Prostate gland (tissue), 2 donors: ENCODE data around the gene FAM110A.

Source experiments
- POLR2A ChIP-seq: fragments of 450-650 bp; IDR thresholded peaks from one replicate; pipeline ENCODE4 v1.6.1; 2016; ENCODE audit warnings: antibody characterized with exemption, mild to moderate bottlenecking
- POLR2AphosphoS5 ChIP-seq: sonication (generic); formaldehyde crosslinking; IDR thresholded peaks from one replicate; pipeline ENCODE4 v1.6.1; 2017; ENCODE audit warnings: antibody characterized with exemption
- TF ChIP-seq, protein P1 (sequence below), 4 experiments: fragments of 200-600 bp in 2 of 4; fragments of 450-650 bp in 2 of 4; sonication (generic) in 2 of 4; IDR thresholded peaks; 1 replicate in 3 of 4; 2 replicates in 1 of 4; pipeline ENCODE4 v1.5.1; 2016 to 2019; ENCODE audit warnings: antibody characterized with exemption in 4 of 4, mild to moderate bottlenecking in 2 of 4, moderate library complexity in 2 of 4

DNA sequence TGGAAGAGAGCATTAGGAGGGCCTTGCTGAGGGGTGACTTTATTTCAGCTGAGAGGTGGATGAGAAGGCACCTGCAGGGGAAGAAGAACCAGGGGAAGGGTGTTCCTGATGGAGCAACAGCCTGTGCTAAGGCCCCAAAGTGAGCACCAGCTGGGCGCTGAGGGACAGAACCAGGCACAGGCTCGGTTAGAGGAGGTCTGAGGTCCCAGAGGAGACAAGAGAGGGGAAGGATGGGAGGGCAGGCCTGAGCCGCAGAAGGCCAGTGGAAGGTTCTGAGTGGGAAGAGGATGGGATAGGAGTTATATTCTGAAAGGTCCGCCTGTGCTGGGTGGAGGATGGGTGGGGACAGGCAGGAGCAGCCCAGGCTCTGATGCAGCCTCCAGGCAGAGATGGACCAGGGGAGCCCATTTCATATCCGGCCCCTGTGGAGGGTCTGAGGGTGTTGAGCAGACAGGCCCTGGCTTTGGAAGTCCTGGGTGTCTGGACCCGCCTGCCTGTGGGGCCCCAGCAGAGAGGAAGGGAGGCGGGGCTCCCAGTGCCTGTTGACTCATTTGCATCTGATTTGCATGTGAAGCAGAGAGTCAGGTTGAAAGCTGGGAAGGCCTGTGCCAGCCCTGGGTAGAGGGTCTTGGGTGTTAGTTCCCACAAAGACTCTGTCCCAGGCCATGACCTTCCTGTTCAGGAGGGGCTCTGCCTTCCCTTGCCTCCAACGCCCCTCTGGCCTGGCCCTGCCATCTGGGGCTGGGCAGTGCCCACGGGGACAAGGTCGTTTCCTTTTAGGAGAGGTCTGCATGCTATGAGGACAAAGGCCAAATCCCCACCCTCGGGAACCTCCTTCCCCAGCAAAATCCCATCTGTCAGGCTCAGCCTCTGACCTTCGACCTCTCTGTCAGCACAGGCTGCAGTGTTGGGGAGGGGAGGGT lies 10.6 kb upstream of the FAM110A start:
- TF ChIP-seq, protein P1, sequence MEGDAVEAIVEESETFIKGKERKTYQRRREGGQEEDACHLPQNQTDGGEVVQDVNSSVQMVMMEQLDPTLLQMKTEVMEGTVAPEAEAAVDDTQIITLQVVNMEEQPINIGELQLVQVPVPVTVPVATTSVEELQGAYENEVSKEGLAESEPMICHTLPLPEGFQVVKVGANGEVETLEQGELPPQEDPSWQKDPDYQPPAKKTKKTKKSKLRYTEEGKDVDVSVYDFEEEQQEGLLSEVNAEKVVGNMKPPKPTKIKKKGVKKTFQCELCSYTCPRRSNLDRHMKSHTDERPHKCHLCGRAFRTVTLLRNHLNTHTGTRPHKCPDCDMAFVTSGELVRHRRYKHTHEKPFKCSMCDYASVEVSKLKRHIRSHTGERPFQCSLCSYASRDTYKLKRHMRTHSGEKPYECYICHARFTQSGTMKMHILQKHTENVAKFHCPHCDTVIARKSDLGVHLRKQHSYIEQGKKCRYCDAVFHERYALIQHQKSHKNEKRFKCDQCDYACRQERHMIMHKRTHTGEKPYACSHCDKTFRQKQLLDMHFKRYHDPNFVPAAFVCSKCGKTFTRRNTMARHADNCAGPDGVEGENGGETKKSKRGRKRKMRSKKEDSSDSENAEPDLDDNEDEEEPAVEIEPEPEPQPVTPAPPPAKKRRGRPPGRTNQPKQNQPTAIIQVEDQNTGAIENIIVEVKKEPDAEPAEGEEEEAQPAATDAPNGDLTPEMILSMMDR (IDR thresholded peaks at IDR 0.05): no peak
- TF ChIP-seq POLR2A: no peak
- TF ChIP-seq POLR2AphosphoS5: no peak
